ENCODE data around the gene CMSS1. TPM values are rescaled to one million over a fixed set of nuclear protein-coding genes. Genes with fewer than 3 reads are reported as not detected.
A peak's percentile ranks its signal among the peaks of the same experiment; 100 is the strongest.

CMSS1 gene
- total RNA-seq, 4 donors from 2014 or later = 23.2 to 89.5 (median 67.6) TPM

- DNase-seq (no peak), ATAC-seq (peak in 1 of 2 donors; percentile 31)
- Histone ChIP-seq H3K36me3 (no peaks in the 10 kb centered on the region), H3K9me3 (no peaks in the 10 kb centered on the region), H3K27ac (peak overlapping the region; percentile 49 to 75 (median 64)), H3K27me3 (no peaks in the 10 kb centered on the region), H3K4me1 (peaks cover 73 to 76% of the 10 kb centered on the region in 2 donors), H3K4me3 (no peak overlapping the region)
- in situ Hi-C loops (cut with MboI; ENCODE audit: low sequenced_read_pairs in 4 of 4) = no loop called here
- intact Hi-C loops (cut with DNase I; ENCODE audit: low total_unique reads) = no loop called here
- TF ChIP-seq CTCF (IDR thresholded peaks at IDR 0.05 in 4 of 5, conservative IDR thresholded peaks at IDR 0.05 in 1 of 5) (no peak), POLR2A (IDR thresholded peaks at IDR 0.05) (no peak)
These were observed 126.5 kb downstream of the CMSS1 start for GRCh38 chr3:99943931-99944761.

- Histone ChIP-seq H3K36me3 (no peaks in the 10 kb centered on the region), H3K4me1 (peaks cover 63 to 72% of the 10 kb centered on the region in 2 donors), H3K27me3 (no peaks in the 10 kb centered on the region), H3K4me3 (peak overlapping the region in 2 of 4 donors; percentile 25 to 41), H3K27ac (peak overlapping the region; percentile 49 to 75 (median 64)), H3K9me3 (no peaks in the 10 kb centered on the region)
- no peak for TF ChIP-seq CTCF (IDR thresholded peaks at IDR 0.05 in 4 of 5, conservative IDR thresholded peaks at IDR 0.05 in 1 of 5)
- TF ChIP-seq POLR2A (IDR thresholded peaks at IDR 0.05) = no peak
- in situ Hi-C loops (cut with MboI; ENCODE audit: low sequenced_read_pairs in 4 of 4) = no loop called here
- ATAC-seq (peak; percentile 56 to 74), DNase-seq (peak in 1 of 2 donors; percentile 35)
- intact Hi-C loops (cut with DNase I; ENCODE audit: low total_unique reads) = no loop called here
These were observed 127.8 kb downstream of the CMSS1 start for GRCh38 chr3:99945328-99945995.

GRCh38 chr3:99947356-99947755, 129.7 kb downstream of the CMSS1 start:
- no peaks in the 10 kb centered on the region for H3K36me3 ChIP-seq
- H3K9me3 ChIP-seq = no peaks in the 10 kb centered on the region
- peak overlapping the region; percentile 12 to 75 (median 44) for H3K27ac ChIP-seq
- intact Hi-C loops (cut with DNase I; ENCODE audit: low total_unique reads) (no loop called here), in situ Hi-C loops (cut with MboI; ENCODE audit: low sequenced_read_pairs in 4 of 4) (no loop called here)
- no peak overlapping the region for H3K4me3 ChIP-seq
- peaks cover 62 to 71% of the 10 kb centered on the region in 2 donors for H3K4me1 ChIP-seq
- ATAC-seq = no peak
- DNase-seq = no peak
- TF ChIP-seq CTCF (IDR thresholded peaks at IDR 0.05 in 4 of 5, conservative IDR thresholded peaks at IDR 0.05 in 1 of 5) (no peak), POLR2A (IDR thresholded peaks at IDR 0.05) (no peak)
- H3K27me3 ChIP-seq = no peaks in the 10 kb centered on the region

- no peak for DNase-seq
- peaks cover 57 to 68% of the 10 kb centered on the region in 2 donors for H3K4me1 ChIP-seq
- H3K27ac ChIP-seq = peak overlapping the region; percentile 2 to 75 (median 43)
- no peaks in the 10 kb centered on the region for H3K27me3 ChIP-seq
- no peak for TF ChIP-seq CTCF (IDR thresholded peaks at IDR 0.05 in 4 of 5, conservative IDR thresholded peaks at IDR 0.05 in 1 of 5)
- no peak for TF ChIP-seq POLR2A (IDR thresholded peaks at IDR 0.05)
- ATAC-seq = no peak
- H3K36me3 ChIP-seq = no peaks in the 10 kb centered on the region
- intact Hi-C loops (cut with DNase I; ENCODE audit: low total_unique reads) (no loop called here), in situ Hi-C loops (cut with MboI; ENCODE audit: low sequenced_read_pairs in 4 of 4) (no loop called here)
- H3K9me3 ChIP-seq = no peaks in the 10 kb centered on the region
- H3K4me3 ChIP-seq = no peak overlapping the region
These were observed 130.9 kb downstream of the CMSS1 start for GRCh38 chr3:99948467-99949089.
